ENCODE measurements around the gene SCD5.

DNA sequence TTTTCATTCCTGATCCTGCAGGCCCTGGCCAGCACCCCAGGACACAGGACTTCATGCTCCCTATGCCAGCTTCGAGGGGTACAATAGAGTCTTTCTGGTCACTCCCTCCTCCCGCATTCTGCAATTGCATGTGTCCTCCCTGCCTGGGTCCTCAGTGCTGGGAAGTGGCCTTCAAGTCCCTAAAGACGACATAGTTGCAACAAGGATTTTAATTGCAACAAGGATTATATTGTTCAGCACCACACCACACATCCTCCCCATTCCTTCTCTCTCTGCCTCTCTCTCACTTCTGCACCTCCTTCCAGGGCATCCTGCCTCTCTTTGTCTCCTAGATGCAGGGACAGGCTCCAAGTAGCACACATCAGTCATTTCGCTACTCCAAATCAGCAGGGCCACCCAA, 25.5 kb downstream of the SCD5 start:
- TF ChIP-seq ELF4 (IDR thresholded peaks at IDR 0.05) (no peak), FOXK2 (IDR thresholded peaks at IDR 0.05) (no peak), TARDBP (IDR thresholded peaks at IDR 0.05) (no peak), SUZ12 (IDR thresholded peaks at IDR 0.05) (no peak), FOXM1 (IDR thresholded peaks at IDR 0.05; ENCODE audit: borderline replicate concordance) (no peak), FOXA1 (IDR thresholded peaks at IDR 0.05) (no peak), HDGF (IDR thresholded peaks at IDR 0.05; ENCODE audit: borderline replicate concordance) (no peak), ARNT (IDR thresholded peaks at IDR 0.05) (no peak), ZNF384 (IDR thresholded peaks at IDR 0.05) (no peak), SP1 (IDR thresholded peaks at IDR 0.05) (no peak), PKNOX1 (IDR thresholded peaks at IDR 0.05) (no peak), CTBP1 (IDR thresholded peaks at IDR 0.05; ENCODE audit: borderline replicate concordance) (no peak)
